CD4-positive, alpha-beta T cell treated with Interleukin-4 for 1 hour (primary cell): ENCODE data around the gene ATN1.

Experiments used
- DNase-seq, 2 donors: peaks; one replicate each; pipeline ENCODE4 v3.0.0-alpha.2; 2020 to 2022

ATN1 gene

GRCh38 chr12:6979021-6979420 is 51.3 kb downstream of the ATN1 start:
- no peak for DNase-seq

GRCh38 chr12:6979453-6979852 is 51.7 kb downstream of the ATN1 start:
- no peak for DNase-seq

DNA sequence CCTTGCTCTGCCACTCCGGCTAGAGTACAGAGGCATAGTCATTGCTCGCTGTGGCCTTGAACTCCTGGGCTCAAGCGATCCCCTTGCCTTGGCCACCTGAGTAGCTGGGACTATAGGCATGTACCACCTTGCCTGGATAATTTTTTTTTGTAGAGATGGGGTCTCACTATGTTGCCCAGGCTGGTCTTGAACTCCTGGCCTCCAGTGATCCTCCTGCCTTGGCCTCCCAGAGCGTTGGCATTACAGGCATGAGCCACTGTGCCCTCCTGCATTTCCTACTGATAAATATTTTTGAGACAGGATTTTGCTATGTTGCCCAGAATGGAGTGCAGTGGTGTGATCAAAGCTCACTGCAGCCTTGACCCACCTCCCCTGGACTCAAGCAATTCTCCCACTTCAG is 52.3 kb downstream of the ATN1 start:
- no peak for DNase-seq

GRCh38 chr12:6980740-6981139 is 53.0 kb downstream of the ATN1 start:
- no peak for DNase-seq

- no peak for DNase-seq
These were observed 53.6 kb downstream of the ATN1 start for GRCh38 chr12:6981152-6982052.

DNA sequence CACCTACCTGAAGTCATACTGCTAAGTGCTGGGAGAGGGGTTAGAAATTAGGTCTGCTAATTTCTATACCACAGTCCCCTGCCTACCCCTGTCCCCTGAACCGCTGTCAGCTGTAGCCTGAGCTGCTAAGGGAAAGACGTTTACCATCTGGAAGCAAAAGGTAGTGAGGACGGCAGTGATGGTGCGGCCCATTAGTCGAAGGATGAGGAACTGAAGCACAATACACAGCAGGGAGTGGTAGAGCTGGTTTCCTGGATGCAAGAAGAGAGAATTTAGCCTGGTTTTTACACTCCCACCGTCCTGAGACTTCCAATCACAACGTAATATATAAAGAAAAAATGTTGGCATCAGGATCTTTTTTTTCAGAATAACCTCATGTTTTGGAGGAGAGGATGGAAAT is 54.8 kb downstream of the ATN1 start:
- no peak for DNase-seq

DNA sequence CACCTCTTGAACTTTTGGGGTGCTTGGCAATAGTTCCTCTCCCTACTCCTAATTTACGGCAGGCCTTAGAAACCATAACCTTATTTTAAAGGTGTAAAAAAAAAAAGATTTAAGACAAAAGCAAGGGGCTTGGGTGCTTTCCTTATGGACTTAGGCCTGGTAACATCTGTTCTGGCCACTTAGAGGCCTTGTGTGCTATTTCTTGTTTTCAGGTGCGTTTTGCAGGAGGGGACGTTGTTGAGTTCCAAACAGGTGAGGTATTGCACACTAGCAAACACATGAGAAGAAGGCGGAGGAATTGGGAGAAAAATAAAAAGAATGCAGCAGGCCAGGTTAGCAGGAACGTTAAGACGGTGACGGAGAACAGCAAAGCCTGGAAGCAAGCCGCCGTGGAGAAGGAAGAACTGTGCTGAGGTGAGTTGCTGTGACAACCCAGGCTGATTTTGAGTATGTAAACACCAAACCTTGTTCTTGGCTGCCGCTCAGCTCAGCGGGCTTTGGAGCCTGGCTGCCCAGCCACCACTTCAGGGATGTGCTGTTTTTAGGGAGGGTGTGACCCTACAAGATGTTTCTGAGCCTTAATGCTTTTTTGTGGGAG is 60.3 kb downstream of the ATN1 start:
- no peak for DNase-seq
